Measurements from ENCODE around the gene DAZL.

DAZL gene

GRCh38 chr3:16595778-16596177, 9.4 kb downstream of the DAZL start:
- Histone ChIP-seq H3K4me1 (ENCODE audit: control insufficient read depth, insufficient read depth, low read length) (no peaks in the 10 kb centered on the region), H3K4me3 (ENCODE audit: low read depth, low read length) (no peak overlapping the region), H3K9me3 (ENCODE audit: control insufficient read depth, insufficient read depth, low read depth, low read length) (no peaks in the 10 kb centered on the region), H3K27ac (ENCODE audit: extremely low read depth, low read depth, low read length) (no peak overlapping the region), H3K36me3 (ENCODE audit: control insufficient read depth in 2 of 2, insufficient read depth in 1 of 2, low read length in 2 of 2) (no peaks in the 10 kb centered on the region)
- POLR2A ChIA-PET = no interaction called here
- no peak for TF ChIP-seq ZNF280C (tag by site-specific recombination; IDR thresholded peaks at IDR 0.05)
- TF ChIP-seq ZFP3 (tag by site-specific recombination; IDR thresholded peaks at IDR 0.05; ENCODE audit: low read depth) = no peak
- no peak for TF ChIP-seq PRDM4 (tag by site-specific recombination; IDR thresholded peaks at IDR 0.05)
- TF ChIP-seq ZFP37 (tag by site-specific recombination; IDR thresholded peaks at IDR 0.05) = no peak
- TF ChIP-seq ZNF510 (tag by site-specific recombination; IDR thresholded peaks at IDR 0.05; ENCODE audit: insufficient replicate concordance) = no peak
- no peak for TF ChIP-seq ZNF266 (tag by site-specific recombination; IDR thresholded peaks at IDR 0.05; ENCODE audit: low read depth)
- TF ChIP-seq REPIN1 (tag by site-specific recombination; IDR thresholded peaks at IDR 0.05; ENCODE audit: low read depth) = no peak
- no peak for TF ChIP-seq ZNF239 (tag by site-specific recombination; IDR thresholded peaks at IDR 0.05)
- no peak for TF ChIP-seq GFI1B (tag by site-specific recombination; IDR thresholded peaks at IDR 0.05)
- no peak for TF ChIP-seq PRDM1 (tag by site-specific recombination; IDR thresholded peaks at IDR 0.05)
- TF ChIP-seq HOXA7 (CRISPR knock-in tag; IDR thresholded peaks at IDR 0.05; ENCODE audit: borderline replicate concordance) = no peak
- no peak for TF ChIP-seq GLI4 (tag by site-specific recombination; IDR thresholded peaks at IDR 0.05)
- CTCF ChIA-PET = interaction anchor here (0.6 kb wide), 1 partner anchor 289 kb away, joined by 3 read pairs; the partner anchor contains the start of gene PLCL2

- Histone ChIP-seq H3K4me1 (ENCODE audit: control insufficient read depth, insufficient read depth, low read length) (no peaks in the 10 kb centered on the region), H3K27ac (ENCODE audit: extremely low read depth, low read depth, low read length) (no peak overlapping the region), H3K9me3 (ENCODE audit: control insufficient read depth, insufficient read depth, low read depth, low read length) (no peaks in the 10 kb centered on the region), H3K36me3 (ENCODE audit: control insufficient read depth in 2 of 2, insufficient read depth in 1 of 2, low read length in 2 of 2) (no peaks in the 10 kb centered on the region), H3K4me3 (ENCODE audit: low read depth, low read length) (no peak overlapping the region)
- TF ChIP-seq SALL2 (tag by site-specific recombination; IDR thresholded peaks at IDR 0.05; ENCODE audit: borderline replicate concordance) = no peak
- TF ChIP-seq ZNF394 (tag by site-specific recombination; IDR thresholded peaks at IDR 0.05; ENCODE audit: borderline replicate concordance) = no peak
- no peak for TF ChIP-seq ZNF843 (tag by site-specific recombination; IDR thresholded peaks at IDR 0.05)
- no peak for TF ChIP-seq ZNF239 (tag by site-specific recombination; IDR thresholded peaks at IDR 0.05)
- TF ChIP-seq ZNF518A (tag by site-specific recombination; conservative IDR thresholded peaks at IDR 0.05; ENCODE audit: low read depth) = no peak
- no peak for TF ChIP-seq ZSCAN5A (tag by site-specific recombination; IDR thresholded peaks at IDR 0.05)
- no peak for TF ChIP-seq ZNF670 (tag by site-specific recombination; IDR thresholded peaks at IDR 0.05; ENCODE audit: low read depth)
- TF ChIP-seq ZNF274 (IDR thresholded peaks at IDR 0.05; ENCODE audit: low read length) = no peak
- TF ChIP-seq ZNF274 (tag by site-specific recombination; IDR thresholded peaks at IDR 0.05; ENCODE audit: borderline replicate concordance) = no peak
- no peak for TF ChIP-seq SP2 (tag by site-specific recombination; IDR thresholded peaks at IDR 0.05)
- TF ChIP-seq ZNF776 (tag by site-specific recombination; IDR thresholded peaks at IDR 0.05; ENCODE audit: borderline replicate concordance) = no peak
- no peak for TF ChIP-seq ZNF792 (tag by site-specific recombination; IDR thresholded peaks at IDR 0.05)
- no peak for TF ChIP-seq ZNF350 (tag by site-specific recombination; IDR thresholded peaks at IDR 0.05)
- POLR2A ChIA-PET = no interaction called here
- CTCF ChIA-PET = interaction anchor here (0.6 to 1.1 kb wide), 3 partner anchors 304 to 646 kb away, joined by 3 to 5 read pairs (median 3); no protein-coding TSS in a partner anchor
Observed at GRCh38 chr3:16589867-16590624, 15.2 kb downstream of the DAZL start.

Data from HEK293 (cell line).